ENCODE data around the gene MICA. TPM values are rescaled to one million over a fixed set of nuclear protein-coding genes. Genes with fewer than 3 reads are reported as not detected.

The MICA gene
- polyA plus RNA-seq, 2 of the 4 experiments (the other 2 are of a cell fraction): 20.5 to 22.8 TPM

DNA sequence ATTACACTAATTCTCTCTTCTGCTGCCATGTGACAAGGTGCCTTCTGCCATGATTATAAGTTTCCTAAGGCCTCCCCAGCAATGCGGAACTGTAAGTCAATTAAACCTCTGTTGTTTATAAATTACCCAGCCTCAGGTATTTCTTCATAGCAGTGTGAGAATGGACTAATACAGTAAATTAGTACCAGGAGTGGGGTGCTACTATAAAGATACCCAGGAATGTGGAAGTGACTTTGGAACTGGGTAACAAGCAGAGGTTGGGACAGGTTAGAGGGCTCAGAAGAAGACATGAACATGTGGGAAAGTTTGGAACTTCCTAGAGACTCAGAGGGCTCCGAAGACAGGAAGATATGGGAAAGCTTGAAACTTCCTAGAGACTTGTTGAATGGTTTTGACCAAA lies 34.8 kb downstream of the MICA start:
- no peak for DNase-seq (ENCODE audit: low read depth in 1 of 2, low spot score in 1 of 2)
- no peak overlapping the region for H3K27ac ChIP-seq
- POLR2A ChIA-PET: no interaction called here
- no peak for ATAC-seq
- TF ChIP-seq PHF8 (IDR thresholded peaks at IDR 0.05; ENCODE audit: borderline replicate concordance, low read depth) (no peak), CHD2 (IDR thresholded peaks at IDR 0.05; ENCODE audit: low read length, partially characterized antibody) (no peak), EHF (CRISPR knock-in tag; IDR thresholded peaks at IDR 0.05) (no peak), EP300 (IDR thresholded peaks at IDR 0.05) (no peak), CHD4 (IDR thresholded peaks at IDR 0.05; ENCODE audit: borderline replicate concordance) (no peak), KDM1A (IDR thresholded peaks at IDR 0.05; ENCODE audit: low read depth) (no peak)
- 27% methylated on average over 2 of the region's 2 CpGs for WGBS (ENCODE audit: missing lambda C conversion rate)
- H3K9me3 ChIP-seq: peaks cover 12% of the 10 kb centered on the region; the same call in 2 of the 3 replicates
- H3K4me1 ChIP-seq: no peaks in the 10 kb centered on the region
- CTCF ChIA-PET: interaction anchor here (5.4 kb wide), 1 partner anchor 40 kb away, joined by 108 read pairs; no protein-coding TSS in a partner anchor
- H3K4me2 ChIP-seq: no peak overlapping the region
- FAIRE-seq: no peak
- H3K4me3 ChIP-seq: no peak overlapping the region

DNA sequence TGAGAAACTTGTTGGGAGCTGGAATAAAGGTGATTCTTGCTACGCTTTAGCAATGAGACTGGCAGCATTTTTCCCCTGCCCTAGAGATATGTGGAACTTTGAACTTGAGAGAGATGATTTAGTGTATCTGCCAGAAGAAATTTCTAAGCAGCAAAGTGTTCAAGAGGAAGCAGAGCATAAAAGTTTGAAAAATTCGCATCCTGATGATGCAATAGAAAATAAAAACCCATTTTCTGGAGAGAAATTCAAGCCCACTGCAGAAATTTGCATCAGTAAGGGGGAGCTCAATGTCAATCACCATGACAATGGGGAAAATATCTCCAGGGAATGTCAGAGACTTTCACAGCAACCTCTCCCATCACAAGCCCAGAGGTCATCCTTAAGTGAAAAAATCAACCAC lies 35.3 kb downstream of the MICA start:
- ChIA-PET POLR2A (no interaction called here), CTCF (interaction anchor here (0.9 to 5.4 kb wide), 2 partner anchors 41 to 58 kb away, joined by 3 to 108 read pairs; no protein-coding TSS in a partner anchor)
- TF ChIP-seq, protein P1, sequence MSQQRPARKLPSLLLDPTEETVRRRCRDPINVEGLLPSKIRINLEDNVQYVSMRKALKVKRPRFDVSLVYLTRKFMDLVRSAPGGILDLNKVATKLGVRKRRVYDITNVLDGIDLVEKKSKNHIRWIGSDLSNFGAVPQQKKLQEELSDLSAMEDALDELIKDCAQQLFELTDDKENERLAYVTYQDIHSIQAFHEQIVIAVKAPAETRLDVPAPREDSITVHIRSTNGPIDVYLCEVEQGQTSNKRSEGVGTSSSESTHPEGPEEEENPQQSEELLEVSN (IDR thresholded peaks at IDR 0.05; ENCODE audit: borderline replicate concordance, low read depth): no peak
- TF ChIP-seq RARB (CRISPR knock-in tag; IDR thresholded peaks at IDR 0.05) (no peak), JUN (IDR thresholded peaks at IDR 0.05) (no peak), NFE2L2 (conservative IDR thresholded peaks at IDR 0.05; ENCODE audit: low read length) (no peak), SREBF2 (IDR thresholded peaks at IDR 0.05) (no peak), ZNF302 (CRISPR knock-in tag; IDR thresholded peaks at IDR 0.05) (no peak), HDAC2 (IDR thresholded peaks at IDR 0.05) (no peak), EHF (CRISPR knock-in tag; IDR thresholded peaks at IDR 0.05) (no peak), MAZ (IDR thresholded peaks at IDR 0.05; ENCODE audit: borderline replicate concordance, low read depth, low read length) (no peak)
- TF ChIP-seq, protein P2, sequence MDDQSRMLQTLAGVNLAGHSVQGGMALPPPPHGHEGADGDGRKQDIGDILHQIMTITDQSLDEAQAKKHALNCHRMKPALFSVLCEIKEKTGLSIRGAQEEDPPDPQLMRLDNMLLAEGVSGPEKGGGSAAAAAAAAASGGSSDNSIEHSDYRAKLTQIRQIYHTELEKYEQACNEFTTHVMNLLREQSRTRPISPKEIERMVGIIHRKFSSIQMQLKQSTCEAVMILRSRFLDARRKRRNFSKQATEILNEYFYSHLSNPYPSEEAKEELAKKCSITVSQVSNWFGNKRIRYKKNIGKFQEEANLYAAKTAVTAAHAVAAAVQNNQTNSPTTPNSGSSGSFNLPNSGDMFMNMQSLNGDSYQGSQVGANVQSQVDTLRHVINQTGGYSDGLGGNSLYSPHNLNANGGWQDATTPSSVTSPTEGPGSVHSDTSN (IDR thresholded peaks at IDR 0.05): no peak
- TF ChIP-seq, protein P3, sequence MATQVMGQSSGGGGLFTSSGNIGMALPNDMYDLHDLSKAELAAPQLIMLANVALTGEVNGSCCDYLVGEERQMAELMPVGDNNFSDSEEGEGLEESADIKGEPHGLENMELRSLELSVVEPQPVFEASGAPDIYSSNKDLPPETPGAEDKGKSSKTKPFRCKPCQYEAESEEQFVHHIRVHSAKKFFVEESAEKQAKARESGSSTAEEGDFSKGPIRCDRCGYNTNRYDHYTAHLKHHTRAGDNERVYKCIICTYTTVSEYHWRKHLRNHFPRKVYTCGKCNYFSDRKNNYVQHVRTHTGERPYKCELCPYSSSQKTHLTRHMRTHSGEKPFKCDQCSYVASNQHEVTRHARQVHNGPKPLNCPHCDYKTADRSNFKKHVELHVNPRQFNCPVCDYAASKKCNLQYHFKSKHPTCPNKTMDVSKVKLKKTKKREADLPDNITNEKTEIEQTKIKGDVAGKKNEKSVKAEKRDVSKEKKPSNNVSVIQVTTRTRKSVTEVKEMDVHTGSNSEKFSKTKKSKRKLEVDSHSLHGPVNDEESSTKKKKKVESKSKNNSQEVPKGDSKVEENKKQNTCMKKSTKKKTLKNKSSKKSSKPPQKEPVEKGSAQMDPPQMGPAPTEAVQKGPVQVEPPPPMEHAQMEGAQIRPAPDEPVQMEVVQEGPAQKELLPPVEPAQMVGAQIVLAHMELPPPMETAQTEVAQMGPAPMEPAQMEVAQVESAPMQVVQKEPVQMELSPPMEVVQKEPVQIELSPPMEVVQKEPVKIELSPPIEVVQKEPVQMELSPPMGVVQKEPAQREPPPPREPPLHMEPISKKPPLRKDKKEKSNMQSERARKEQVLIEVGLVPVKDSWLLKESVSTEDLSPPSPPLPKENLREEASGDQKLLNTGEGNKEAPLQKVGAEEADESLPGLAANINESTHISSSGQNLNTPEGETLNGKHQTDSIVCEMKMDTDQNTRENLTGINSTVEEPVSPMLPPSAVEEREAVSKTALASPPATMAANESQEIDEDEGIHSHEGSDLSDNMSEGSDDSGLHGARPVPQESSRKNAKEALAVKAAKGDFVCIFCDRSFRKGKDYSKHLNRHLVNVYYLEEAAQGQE (IDR thresholded peaks at IDR 0.05): no peak
- TF ChIP-seq, protein P4, sequence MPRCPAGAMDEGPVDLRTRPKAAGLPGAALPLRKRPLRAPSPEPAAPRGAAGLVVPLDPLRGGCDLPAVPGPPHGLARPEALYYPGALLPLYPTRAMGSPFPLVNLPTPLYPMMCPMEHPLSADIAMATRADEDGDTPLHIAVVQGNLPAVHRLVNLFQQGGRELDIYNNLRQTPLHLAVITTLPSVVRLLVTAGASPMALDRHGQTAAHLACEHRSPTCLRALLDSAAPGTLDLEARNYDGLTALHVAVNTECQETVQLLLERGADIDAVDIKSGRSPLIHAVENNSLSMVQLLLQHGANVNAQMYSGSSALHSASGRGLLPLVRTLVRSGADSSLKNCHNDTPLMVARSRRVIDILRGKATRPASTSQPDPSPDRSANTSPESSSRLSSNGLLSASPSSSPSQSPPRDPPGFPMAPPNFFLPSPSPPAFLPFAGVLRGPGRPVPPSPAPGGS (IDR thresholded peaks at IDR 0.05): no peak
- Histone ChIP-seq H3K4me3 (no peak overlapping the region), H3K4me1 (no peaks in the 10 kb centered on the region), H3K27ac (no peak overlapping the region), H3K9me3 (peaks cover 12% of the 10 kb centered on the region; the same call in 2 of the 3 replicates), H3K4me2 (no peak overlapping the region)
- DNase-seq (ENCODE audit: low read depth in 1 of 2, low spot score in 1 of 2) (no peak), ATAC-seq (no peak), FAIRE-seq (no peak)
- 2% methylated on average over 2 of the region's 2 CpGs for WGBS (ENCODE audit: missing lambda C conversion rate)
